Stimulated activated naive B cell treated with anti-CD40 and anti-IgM and Interleukin-4, amounts not matched to agents 10 μg/mL and 1 μg/mL and 100 μg/mL, for 72 hours (primary cell): ENCODE data around the gene ADGRG1.

Experiments used
- ATAC-seq, 2 donors: fragments of 150-1000 bp; cut with Tn5 transposase; replicated peaks; 2 replicates each; pipeline ENCODE4 v1.10.0; 2021; ENCODE audit warnings: moderate library complexity in 1 of 2
- DNase-seq: peaks from one replicate; pipeline ENCODE4 v3.0.0; 2021
- H3K27ac Mint-ChIP-seq: one replicate; pipeline ENCODE4 v1.8.0; 2022; ENCODE audit warnings: mild to moderate bottlenecking, mixed read lengths
- H3K27me3 Mint-ChIP-seq, 2 donors: one replicate each; pipeline ENCODE4 v1.8.0; 2022; ENCODE audit warnings: mixed read lengths in 2 of 2
- H3K36me3 Mint-ChIP-seq, 2 donors: one replicate each; pipeline ENCODE4 v1.8.0; 2022; ENCODE audit warnings: mixed read lengths in 2 of 2, mild to moderate bottlenecking in 1 of 2
- H3K4me1 Mint-ChIP-seq, 2 donors: one replicate each; pipeline ENCODE4 v1.8.0; 2022; ENCODE audit warnings: mixed read lengths in 2 of 2, mild to moderate bottlenecking in 1 of 2
- H3K4me3 Mint-ChIP-seq, 2 donors: one replicate each; pipeline ENCODE4 v1.8.0; 2022; ENCODE audit warnings: mild to moderate bottlenecking in 2 of 2, mixed read lengths in 2 of 2, moderate library complexity in 1 of 2
- H3K9me3 Mint-ChIP-seq, 2 donors: one replicate each; pipeline ENCODE4 v1.8.0; 2022; ENCODE audit warnings: mixed read lengths in 2 of 2, mild to moderate bottlenecking in 1 of 2

ADGRG1 gene

GRCh38 chr16:57620335-57621231, 7.8 kb upstream of the ADGRG1 start:
- Mint-ChIP-seq H3K4me1 (peaks cover 4 to 10% of the 10 kb centered on the region in 2 donors), H3K27ac (no peak overlapping the region), H3K36me3 (no peaks in the 10 kb centered on the region), H3K4me3 (no peak overlapping the region), H3K27me3 (peaks cover 10 to 20% of the 10 kb centered on the region in 2 donors), H3K9me3 (no peaks in the 10 kb centered on the region)
- ATAC-seq (no peak), DNase-seq (no peak)

GRCh38 chr16:57621521-57622271, 6.7 kb upstream of the ADGRG1 start:
- Mint-ChIP-seq H3K36me3 (no peaks in the 10 kb centered on the region), H3K27ac (no peak overlapping the region), H3K9me3 (no peaks in the 10 kb centered on the region), H3K4me3 (no peak overlapping the region), H3K27me3 (peaks cover 19 to 28% of the 10 kb centered on the region in 2 donors), H3K4me1 (peaks cover 6 to 11% of the 10 kb centered on the region in 2 donors)
- DNase-seq, result no peak
- no peak for ATAC-seq

GRCh38 chr16:57622361-57623250, 5.8 kb upstream of the ADGRG1 start:
- no peak overlapping the region for H3K4me3 Mint-ChIP-seq
- peak overlapping the region; percentile 26 for H3K27ac Mint-ChIP-seq
- peaks cover 28 to 38% of the 10 kb centered on the region in 2 donors for H3K27me3 Mint-ChIP-seq
- no peaks in the 10 kb centered on the region for H3K36me3 Mint-ChIP-seq
- H3K9me3 Mint-ChIP-seq, result no peaks in the 10 kb centered on the region
- no peak for DNase-seq
- no peak for ATAC-seq
- H3K4me1 Mint-ChIP-seq, result peaks cover 6 to 11% of the 10 kb centered on the region in 2 donors

- no peak for DNase-seq
- Mint-ChIP-seq H3K27ac (no peak overlapping the region), H3K4me1 (peaks cover 8 to 15% of the 10 kb centered on the region in 2 donors), H3K9me3 (no peaks in the 10 kb centered on the region), H3K4me3 (no peak overlapping the region), H3K36me3 (no peaks in the 10 kb centered on the region), H3K27me3 (peaks cover 31 to 43% of the 10 kb centered on the region in 2 donors)
- ATAC-seq, result no peak
These were observed 5.0 kb upstream of the ADGRG1 start for GRCh38 chr16:57623251-57624043.

GRCh38 chr16:57624044-57624688, 4.3 kb upstream of the ADGRG1 start:
- no peak overlapping the region for H3K27ac Mint-ChIP-seq
- ATAC-seq, result no peak
- no peak for DNase-seq
- H3K9me3 Mint-ChIP-seq, result no peaks in the 10 kb centered on the region
- peaks cover 39 to 48% of the 10 kb centered on the region in 2 donors for H3K27me3 Mint-ChIP-seq
- H3K36me3 Mint-ChIP-seq, result no peaks in the 10 kb centered on the region
- H3K4me1 Mint-ChIP-seq, result peaks cover 15 to 22% of the 10 kb centered on the region in 2 donors
- H3K4me3 Mint-ChIP-seq, result no peak overlapping the region

GRCh38 chr16:57624806-57625500, 3.5 kb upstream of the ADGRG1 start:
- H3K4me1 Mint-ChIP-seq, result peaks cover 19 to 24% of the 10 kb centered on the region in 2 donors
- H3K27ac Mint-ChIP-seq, result no peak overlapping the region
- no peaks in the 10 kb centered on the region for H3K36me3 Mint-ChIP-seq
- no peaks in the 10 kb centered on the region for H3K9me3 Mint-ChIP-seq
- no peak for ATAC-seq
- peaks cover 47 to 48% of the 10 kb centered on the region in 2 donors for H3K27me3 Mint-ChIP-seq
- no peak overlapping the region for H3K4me3 Mint-ChIP-seq
- no peak for DNase-seq

GRCh38 chr16:57626420-57627170, 1.8 kb upstream of the ADGRG1 start:
- Mint-ChIP-seq H3K4me3 (no peak overlapping the region), H3K4me1 (peaks cover 19 to 34% of the 10 kb centered on the region in 2 donors), H3K36me3 (no peaks in the 10 kb centered on the region), H3K27ac (no peak overlapping the region), H3K9me3 (no peaks in the 10 kb centered on the region), H3K27me3 (peaks cover 58 to 62% of the 10 kb centered on the region in 2 donors)
- ATAC-seq (no peak), DNase-seq (no peak)

GRCh38 chr16:57627184-57627871, 1.1 kb upstream of the ADGRG1 start:
- Mint-ChIP-seq H3K36me3 (no peaks in the 10 kb centered on the region), H3K9me3 (no peaks in the 10 kb centered on the region), H3K4me1 (peaks cover 19 to 34% of the 10 kb centered on the region in 2 donors), H3K27me3 (peaks cover 58 to 62% of the 10 kb centered on the region in 2 donors), H3K4me3 (no peak overlapping the region), H3K27ac (no peak overlapping the region)
- ATAC-seq, result no peak
- DNase-seq, result no peak

GRCh38 chr16:57628783-57629293, 408 bp downstream of the ADGRG1 start:
- DNase-seq (no peak), ATAC-seq (no peak)
- H3K36me3 Mint-ChIP-seq, result no peaks in the 10 kb centered on the region
- peaks cover 19 to 34% of the 10 kb centered on the region in 2 donors for H3K4me1 Mint-ChIP-seq
- H3K4me3 Mint-ChIP-seq, result no peak overlapping the region
- no peaks in the 10 kb centered on the region for H3K9me3 Mint-ChIP-seq
- H3K27me3 Mint-ChIP-seq, result peaks cover 58 to 62% of the 10 kb centered on the region in 2 donors
- no peak overlapping the region for H3K27ac Mint-ChIP-seq

- Mint-ChIP-seq H3K4me3 (no peak overlapping the region), H3K9me3 (no peaks in the 10 kb centered on the region)
These were observed 1.3 kb downstream of the ADGRG1 start for GRCh38 chr16:57629516-57630406.

GRCh38 chr16:57630407-57630797, 2.0 kb downstream of the ADGRG1 start:
- H3K27ac Mint-ChIP-seq, result no peak overlapping the region
- no peak overlapping the region for H3K4me3 Mint-ChIP-seq
- peaks cover 17 to 26% of the 10 kb centered on the region in 2 donors for H3K4me1 Mint-ChIP-seq
- no peaks in the 10 kb centered on the region for H3K36me3 Mint-ChIP-seq
- DNase-seq (no peak), ATAC-seq (no peak)
- H3K9me3 Mint-ChIP-seq, result no peaks in the 10 kb centered on the region
- H3K27me3 Mint-ChIP-seq, result peaks cover 54 to 59% of the 10 kb centered on the region in 2 donors

More at GRCh38 chr16:57629516-57630406, 1.3 kb downstream of the ADGRG1 start:
- no peak for ATAC-seq
- no peaks in the 10 kb centered on the region for H3K36me3 Mint-ChIP-seq
- no peak for DNase-seq
- H3K27ac Mint-ChIP-seq, result no peak overlapping the region
- H3K27me3 Mint-ChIP-seq, result peaks cover 60 to 63% of the 10 kb centered on the region in 2 donors
- H3K4me1 Mint-ChIP-seq, result peaks cover 19 to 32% of the 10 kb centered on the region in 2 donors
